MM.1S (cell line): ENCODE data around the gene PTPN18.
A peak's percentile ranks its signal among the peaks of the same experiment; 100 is the strongest.
"Not testable (repeated sequence)": the region's sequence is repeated elsewhere in the genome, so short reads cannot be mapped to it uniquely, and the experiment has no call there.

ENCODE experiments used
- DNase-seq: peaks from one replicate; pipeline ENCODE4 v3.0.0-alpha.2; 2015
- H2AFZ ChIP-seq: fragments of 300-600 bp; sonication (generic); 2 replicates; pipeline ENCODE4 v1.6.0; 2016; ENCODE audit warnings: antibody characterized with exemption, low read length
- H3F3A ChIP-seq: fragments of 300-600 bp; sonication (generic); 2 replicates; pipeline ENCODE4 v1.6.1; 2016; ENCODE audit warnings: mild to moderate bottlenecking, antibody characterized with exemption, low read length, moderate library complexity, mixed read lengths; ENCODE audit not compliant: insufficient read depth
- H3K27ac ChIP-seq: fragments of 300-600 bp; sonication (generic); 2 replicates; pipeline ENCODE4 v1.5.1; 2016; ENCODE audit warnings: mild to moderate bottlenecking, low read length
- H3K27me3 ChIP-seq: fragments of 300-600 bp; sonication (generic); replicated peaks from 2 replicates; pipeline ENCODE4 v1.6.0; 2016; ENCODE audit warnings: low read length; ENCODE audit not compliant: insufficient read depth
- H3K36me3 ChIP-seq: fragments of 300-600 bp; sonication (generic); replicated peaks from 2 replicates; pipeline ENCODE4 v1.6.1; 2016; ENCODE audit warnings: mild to moderate bottlenecking, low read length, mixed read lengths; ENCODE audit not compliant: insufficient read depth
- H3K4me1 ChIP-seq: fragments of 300-600 bp; sonication (generic); 2 replicates; pipeline ENCODE4 v1.6.1; 2016; ENCODE audit warnings: low read length, mixed read lengths
- H3K4me2 ChIP-seq: fragments of 300-600 bp; sonication (generic); 2 replicates; pipeline ENCODE4 v1.6.0; 2016; ENCODE audit warnings: low read depth, low read length
- H3K4me3 ChIP-seq: fragments of 300-600 bp; sonication (generic); 2 replicates; pipeline ENCODE4 v1.5.1; 2016; ENCODE audit warnings: low read length, mixed read lengths
- H3K79me2 ChIP-seq: fragments of 300-600 bp; sonication (generic); 2 replicates; pipeline ENCODE4 v1.6.1; 2016; ENCODE audit warnings: mixed run types, low read length, mixed read lengths
- H3K9ac ChIP-seq: fragments of 300-600 bp; sonication (generic); 2 replicates; pipeline ENCODE4 v1.6.1; 2016; ENCODE audit warnings: low read length, mixed read lengths
- H3K9me2 ChIP-seq: fragments of 300-600 bp; sonication (generic); replicated peaks from 2 replicates; pipeline ENCODE4 v1.6.1; 2016; ENCODE audit warnings: mild to moderate bottlenecking, low read length, mixed read lengths; ENCODE audit not compliant: insufficient read depth
- H3K9me3 ChIP-seq: fragments of 300-600 bp; sonication (generic); replicated peaks from 2 replicates; pipeline ENCODE4 v1.6.1; 2016; ENCODE audit warnings: mild to moderate bottlenecking, low read length, mixed read lengths; ENCODE audit not compliant: insufficient read depth
- H4K20me1 ChIP-seq: fragments of 300-600 bp; sonication (generic); 2 replicates; pipeline ENCODE4 v1.6.1; 2016; ENCODE audit warnings: mild to moderate bottlenecking, low read length, moderate library complexity, mixed read lengths; ENCODE audit not compliant: insufficient read depth
- EZH2 ChIP-seq: fragments of 300-600 bp; sonication (generic); optimal IDR thresholded peaks from 2 replicates; pipeline ENCODE3; 2017; ENCODE audit warnings: low read depth, mild to moderate bottlenecking, antibody characterized with exemption, low read length, mixed read lengths
- EZH2phosphoT487 ChIP-seq: fragments of 300-600 bp; sonication (generic); IDR thresholded peaks from 2 replicates; pipeline ENCODE4 v1.6.1; 2018; ENCODE audit warnings: antibody characterized with exemption, low read length
- TF ChIP-seq, protein P1 (sequence below): fragments of 300-600 bp; sonication (generic); IDR thresholded peaks from 2 replicates; pipeline ENCODE4 v1.5.1; 2016; ENCODE audit warnings: antibody characterized with exemption, low read length, mixed read lengths

Gene PTPN18

DNA sequence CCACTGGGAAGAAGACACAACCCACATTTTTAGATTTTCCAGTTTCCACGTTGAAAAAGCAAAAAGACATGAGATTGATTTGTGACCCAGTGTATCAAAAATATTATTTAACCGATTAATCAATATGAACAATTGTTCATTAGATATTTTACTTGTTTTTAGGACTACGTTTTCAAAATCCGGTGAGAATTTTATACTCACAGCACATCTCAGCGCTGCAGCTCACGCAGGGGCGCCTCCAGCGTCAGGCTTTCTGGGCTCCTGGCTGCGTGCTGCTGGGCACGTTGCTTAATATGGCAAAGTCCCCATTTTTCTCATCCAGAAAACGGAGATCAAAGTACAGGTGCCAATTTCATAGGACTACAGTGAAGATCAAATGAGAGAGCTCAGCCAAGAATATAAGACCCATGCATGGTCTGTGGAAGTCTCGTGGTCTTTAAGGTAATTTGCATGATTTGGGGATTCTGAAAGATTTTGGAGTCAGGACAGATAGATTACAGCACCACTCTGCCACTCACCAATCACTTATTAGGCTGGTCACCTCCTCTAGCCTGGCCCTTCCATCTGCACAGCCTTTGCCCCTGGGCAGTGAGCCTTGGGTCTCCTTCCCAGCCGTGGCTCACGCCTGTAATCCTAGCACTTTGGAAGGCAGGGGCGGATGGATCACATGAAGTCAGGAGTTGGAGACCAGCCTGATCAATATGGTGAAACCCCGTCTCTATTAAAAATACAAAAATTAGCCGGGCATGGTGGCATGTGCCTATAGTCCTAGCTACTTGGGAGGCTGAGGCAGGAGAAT is 36.2 kb downstream of the PTPN18 start:
- H3K27ac ChIP-seq: no peak overlapping the region

DNA sequence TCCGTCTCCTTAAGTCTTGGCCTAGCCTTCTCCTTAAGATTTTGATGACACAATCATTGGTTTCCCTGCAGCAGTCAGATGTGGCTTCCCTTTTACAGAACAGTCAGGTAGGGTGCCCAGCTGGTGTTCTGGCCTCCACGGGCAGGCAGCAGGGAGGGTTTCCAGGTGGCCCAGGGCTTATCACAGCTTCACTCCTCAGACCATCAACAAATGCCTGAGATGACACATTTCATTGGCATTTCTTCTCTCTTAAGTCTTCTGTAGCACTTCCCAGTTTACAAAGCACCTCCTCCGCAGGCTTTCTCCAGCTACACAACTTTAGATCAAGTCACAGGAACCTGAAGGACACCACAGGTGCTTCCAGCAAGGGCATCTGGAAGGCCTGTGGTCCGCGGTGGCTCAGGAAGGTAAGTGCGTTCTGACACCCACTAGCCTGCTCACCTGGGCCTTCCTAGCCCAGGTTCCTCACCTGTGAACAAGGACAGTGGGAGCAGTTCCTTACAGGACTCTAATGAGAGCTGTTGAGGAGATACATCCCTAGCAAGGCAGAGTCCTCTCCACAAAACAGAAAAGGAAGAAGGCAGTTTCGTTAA is 37.6 kb downstream of the PTPN18 start:
- TF ChIP-seq, protein P1, sequence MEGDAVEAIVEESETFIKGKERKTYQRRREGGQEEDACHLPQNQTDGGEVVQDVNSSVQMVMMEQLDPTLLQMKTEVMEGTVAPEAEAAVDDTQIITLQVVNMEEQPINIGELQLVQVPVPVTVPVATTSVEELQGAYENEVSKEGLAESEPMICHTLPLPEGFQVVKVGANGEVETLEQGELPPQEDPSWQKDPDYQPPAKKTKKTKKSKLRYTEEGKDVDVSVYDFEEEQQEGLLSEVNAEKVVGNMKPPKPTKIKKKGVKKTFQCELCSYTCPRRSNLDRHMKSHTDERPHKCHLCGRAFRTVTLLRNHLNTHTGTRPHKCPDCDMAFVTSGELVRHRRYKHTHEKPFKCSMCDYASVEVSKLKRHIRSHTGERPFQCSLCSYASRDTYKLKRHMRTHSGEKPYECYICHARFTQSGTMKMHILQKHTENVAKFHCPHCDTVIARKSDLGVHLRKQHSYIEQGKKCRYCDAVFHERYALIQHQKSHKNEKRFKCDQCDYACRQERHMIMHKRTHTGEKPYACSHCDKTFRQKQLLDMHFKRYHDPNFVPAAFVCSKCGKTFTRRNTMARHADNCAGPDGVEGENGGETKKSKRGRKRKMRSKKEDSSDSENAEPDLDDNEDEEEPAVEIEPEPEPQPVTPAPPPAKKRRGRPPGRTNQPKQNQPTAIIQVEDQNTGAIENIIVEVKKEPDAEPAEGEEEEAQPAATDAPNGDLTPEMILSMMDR: no peak
- TF ChIP-seq EZH2 (no peak), EZH2phosphoT487 (no peak)
- no peaks in the 10 kb centered on the region for H3F3A ChIP-seq
- no peaks in the 10 kb centered on the region for H3K9me3 ChIP-seq
- no peaks in the 10 kb centered on the region for H4K20me1 ChIP-seq
- peak overlapping the region; percentile 21; the same call in 1 of the 2 replicates for H3K4me2 ChIP-seq
- no peaks in the 10 kb centered on the region for H3K79me2 ChIP-seq
- H3K27ac ChIP-seq: peak overlapping the region; percentile 67; the same call in 1 of the 2 replicates
- peak; percentile 34 for DNase-seq
- no peak overlapping the region for H3K9ac ChIP-seq
- H3K27me3 ChIP-seq: no peaks in the 10 kb centered on the region
- H2AFZ ChIP-seq: 0 out of 2 replicates have a peak overlapping the region, but pooled peaks have one; percentile 64
- H3K9me2 ChIP-seq: no peaks in the 10 kb centered on the region
- no peaks in the 10 kb centered on the region for H3K36me3 ChIP-seq
- peaks cover 9% of the 10 kb centered on the region for H3K4me1 ChIP-seq
- no peak overlapping the region for H3K4me3 ChIP-seq

More for the DNA sequence above, 36.2 kb downstream of the PTPN18 start:
- H4K20me1 ChIP-seq: no peaks in the 10 kb centered on the region
- peaks cover 9% of the 10 kb centered on the region for H3K4me1 ChIP-seq
- peak overlapping the region; percentile 69; the same call in 1 of the 2 replicates for H3K9ac ChIP-seq
- H3K9me2 ChIP-seq: no peaks in the 10 kb centered on the region
- H3K4me2 ChIP-seq: peak overlapping the region; percentile 82
- no peak for DNase-seq
- peak overlapping the region; percentile 83 for H3K4me3 ChIP-seq
- peak overlapping the region; percentile 92 for H2AFZ ChIP-seq
- no peaks in the 10 kb centered on the region for H3K79me2 ChIP-seq
- no peaks in the 10 kb centered on the region for H3F3A ChIP-seq
- no peaks in the 10 kb centered on the region for H3K36me3 ChIP-seq
- TF ChIP-seq EZH2phosphoT487: no peak
- no peak for TF ChIP-seq EZH2
- TF ChIP-seq, protein P1: no peak
- H3K27me3 ChIP-seq: no peaks in the 10 kb centered on the region
- H3K9me3 ChIP-seq: no peaks in the 10 kb centered on the region

DNA sequence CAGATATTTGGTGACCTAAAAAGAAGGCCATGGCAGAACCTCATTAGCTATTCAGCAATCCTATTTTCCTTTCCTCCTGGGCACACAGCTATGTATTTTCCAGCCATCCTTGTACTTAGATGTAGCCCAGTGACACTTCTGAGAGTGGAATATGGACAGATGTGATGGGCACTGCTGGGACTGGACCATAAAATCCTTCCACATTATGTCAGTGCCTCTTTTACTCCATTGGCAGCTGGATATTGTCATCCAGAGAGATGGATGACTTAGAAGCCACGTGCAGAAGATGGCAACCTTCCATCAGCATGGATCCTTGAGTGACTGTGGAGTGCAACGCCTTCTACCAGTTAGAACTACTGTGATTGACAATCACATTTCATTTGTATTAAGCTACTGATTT is 50.4 kb downstream of the PTPN18 start:
- DNase-seq, H3F3A ChIP-seq, H3K4me2 ChIP-seq, H4K20me1 ChIP-seq, H3K79me2 ChIP-seq, H3K9me3 ChIP-seq, H3K4me1 ChIP-seq, H3K36me3 ChIP-seq, H3K9ac ChIP-seq, H3K27me3 ChIP-seq, H3K9me2 ChIP-seq, H2AFZ ChIP-seq, H3K4me3 ChIP-seq, H3K27ac ChIP-seq: not testable (repeated sequence)

DNA sequence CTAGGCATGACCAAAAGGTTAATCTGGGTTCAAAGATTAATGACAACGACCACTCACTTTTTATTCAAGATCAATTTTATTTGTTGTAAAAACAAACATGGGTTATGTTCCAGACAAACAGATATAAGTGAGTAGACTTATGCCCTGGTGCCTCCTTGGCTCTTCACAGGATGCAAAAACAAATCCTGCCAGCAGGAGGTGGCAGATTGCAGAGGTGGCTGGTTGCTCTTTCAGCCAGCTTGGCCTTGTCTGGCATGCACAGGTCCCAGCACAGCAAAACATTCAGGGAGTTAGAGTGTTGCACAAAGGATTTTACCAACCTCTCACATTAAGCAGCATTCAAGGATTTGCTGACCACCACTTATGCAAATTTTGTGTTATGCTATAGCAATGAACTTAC is 60.8 kb downstream of the PTPN18 start:
- not testable (repeated sequence) for H2AFZ ChIP-seq, H3K9me2 ChIP-seq, H3K36me3 ChIP-seq, H3K4me3 ChIP-seq, H3K27ac ChIP-seq, H3K9me3 ChIP-seq, H3K4me1 ChIP-seq, H3K4me2 ChIP-seq, H4K20me1 ChIP-seq, H3K79me2 ChIP-seq, H3F3A ChIP-seq, H3K27me3 ChIP-seq, DNase-seq, H3K9ac ChIP-seq

DNA sequence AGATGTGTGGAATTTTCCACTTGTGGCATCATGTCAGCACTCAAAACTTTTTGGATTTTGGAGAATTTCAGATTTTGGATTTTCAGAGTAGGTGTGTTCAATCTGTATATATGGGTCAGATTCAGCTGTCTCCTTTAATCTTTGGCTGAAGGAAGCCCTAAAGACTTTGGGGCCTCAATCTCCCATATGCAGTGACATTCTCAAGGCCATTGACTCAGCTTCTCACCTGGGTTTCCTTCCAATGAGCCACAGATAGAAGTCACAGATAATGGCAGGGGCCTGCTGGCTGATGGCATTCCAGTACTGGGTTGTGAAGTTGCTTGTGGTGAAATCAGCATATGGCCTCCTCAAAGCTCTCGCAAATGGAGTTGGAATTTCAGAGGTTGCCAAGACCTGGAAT is 63.0 kb downstream of the PTPN18 start:
- DNase-seq, H3K4me1 ChIP-seq, H2AFZ ChIP-seq, H3K4me3 ChIP-seq, H3K9me3 ChIP-seq, H3K27ac ChIP-seq, H4K20me1 ChIP-seq, H3K36me3 ChIP-seq, H3F3A ChIP-seq, H3K9me2 ChIP-seq, H3K79me2 ChIP-seq, H3K27me3 ChIP-seq, H3K9ac ChIP-seq, H3K4me2 ChIP-seq: not testable (repeated sequence)
